ENCODE results near the gene RSAD1.

Gene RSAD1

GRCh38 chr17:50478391-50479381 is at the start of gene RSAD1:
TSS of gene RSAD1 (plus strand) at chr17:50478860. CDS start at chr17:50478885, 25 bp downstream.
- DNase-seq, result peak; percentile 93 to 94

- no peak for DNase-seq
Observed at GRCh38 chr17:50429793-50430192, 48.9 kb upstream of the RSAD1 start.

- no peak for DNase-seq
Observed at GRCh38 chr17:50430821-50431618, 47.6 kb upstream of the RSAD1 start.

GRCh38 chr17:50432125-50432762 is 46.4 kb upstream of the RSAD1 start:
- no peak for DNase-seq

GRCh38 chr17:50437409-50437808 is 41.3 kb upstream of the RSAD1 start:
- no peak for DNase-seq

- no peak for DNase-seq
Observed at GRCh38 chr17:50439008-50439407, 39.7 kb upstream of the RSAD1 start.

- DNase-seq, result no peak
Observed at GRCh38 chr17:50440172-50440837, 38.4 kb upstream of the RSAD1 start.

GRCh38 chr17:50440838-50441829 is 37.5 kb upstream of the RSAD1 start:
- DNase-seq, result no peak

GRCh38 chr17:50443505-50443974 is 35.1 kb upstream of the RSAD1 start:
- no peak for DNase-seq

GRCh38 chr17:50444841-50445715 is 33.6 kb upstream of the RSAD1 start:
- DNase-seq, result no peak

GRCh38 chr17:50445730-50446325 is 32.8 kb upstream of the RSAD1 start:
- no peak for DNase-seq

- DNase-seq, result no peak
Observed at GRCh38 chr17:50447870-50448595, 30.6 kb upstream of the RSAD1 start.

- DNase-seq, result no peak
Observed at GRCh38 chr17:50448643-50449042, 30.0 kb upstream of the RSAD1 start.

GRCh38 chr17:50451943-50452629 is 26.6 kb upstream of the RSAD1 start:
- DNase-seq, result no peak

GRCh38 chr17:50452630-50453300 is 25.9 kb upstream of the RSAD1 start:
- peak; percentile 13 to 38 for DNase-seq

- DNase-seq, result no peak
Observed at GRCh38 chr17:50453901-50454300, 24.8 kb upstream of the RSAD1 start.

GRCh38 chr17:50457621-50458020 is 21.0 kb upstream of the RSAD1 start:
- no peak for DNase-seq

GRCh38 chr17:50458270-50458669 is 20.4 kb upstream of the RSAD1 start:
- DNase-seq, result no peak
